Measurements from ENCODE around the gene GAS2L2. TPM values are rescaled to one million over a fixed set of nuclear protein-coding genes. Genes with fewer than 3 reads are reported as not detected.

The GAS2L2 gene
- total RNA-seq, 1 experiment from 2014 or later = not detected

DNA sequence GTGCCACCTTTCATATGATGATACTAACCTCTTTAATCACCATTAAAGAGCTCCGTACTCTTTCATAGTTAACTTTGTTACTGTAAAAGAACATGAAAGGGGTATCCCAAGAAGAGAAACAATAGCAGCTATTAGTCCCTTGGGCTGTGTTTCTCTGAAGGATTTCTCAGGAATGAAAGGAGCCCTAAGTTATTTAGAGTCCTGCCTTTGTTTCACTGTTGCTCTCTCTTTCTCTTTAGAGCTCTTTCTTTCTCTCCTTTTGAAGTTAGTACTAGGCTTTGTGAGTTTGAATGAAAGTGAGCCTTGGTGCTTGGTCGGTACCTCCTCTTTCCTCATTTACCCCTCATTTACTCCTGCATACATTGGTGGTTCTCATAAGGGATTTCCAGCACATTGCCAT, 42.1 kb downstream of the GAS2L2 start:
- H3K27ac ChIP-seq (ENCODE audit: low read length) = no peak overlapping the region
- intact Hi-C loops (cut with micrococcal nuclease) = no loop called here
- H3K9me2 ChIP-seq (replicated peaks; ENCODE audit: low read length) = no peaks in the 10 kb centered on the region
- TF ChIP-seq EZH2 (IDR thresholded peaks at IDR 0.05; ENCODE audit: low read length, unreplicated experiment) = no peak
- no peak for TF ChIP-seq CTCF (conservative IDR thresholded peaks at IDR 0.05; ENCODE audit: low read depth, low read length)
- TF ChIP-seq EZH2phosphoT487 (IDR thresholded peaks at IDR 0.05; ENCODE audit: borderline replicate concordance, low read length) = no peak
- CTCF ChIA-PET = interaction anchor here (0.5 kb wide), 1 partner anchor 98 kb away, joined by 4 read pairs; no protein-coding TSS in a partner anchor
- no peak overlapping the region for H3K4me2 ChIP-seq (ENCODE audit: low read length)
- H3K9me3 ChIP-seq (ENCODE audit: low read length) = no peaks in the 10 kb centered on the region
- no peaks in the 10 kb centered on the region for H4K20me1 ChIP-seq (ENCODE audit: low read length)
- no peaks in the 10 kb centered on the region for H3K27me3 ChIP-seq (ENCODE audit: low read length)
- no peak overlapping the region for H2AFZ ChIP-seq (ENCODE audit: low read length)
- H3F3A ChIP-seq (ENCODE audit: low read length, unreplicated experiment) = no peaks in the 10 kb centered on the region
- no peak overlapping the region for H3K9ac ChIP-seq (ENCODE audit: low read length)
- H3K79me2 ChIP-seq (ENCODE audit: low read length) = no peaks in the 10 kb centered on the region
- POLR2A ChIA-PET (ENCODE audit: unreplicated experiment) = no interaction called here
- H3K4me3 ChIP-seq (ENCODE audit: low read length) = no peak overlapping the region
- peaks cover 4% of the 10 kb centered on the region; the same call in 1 of the 2 replicates for H3K4me1 ChIP-seq (ENCODE audit: insufficient read depth, low read length)
- no peak for DNase-seq
- peaks cover 25% of the 10 kb centered on the region; the same call in 1 of the 2 replicates for H3K36me3 ChIP-seq (ENCODE audit: low read depth, low read length)
- no peak for ATAC-seq
- no TSS peak for BruUV-seq (replicated peaks)

- Histone ChIP-seq H3K27me3 (ENCODE audit: low read length) (no peaks in the 10 kb centered on the region), H3K79me2 (ENCODE audit: low read length) (no peaks in the 10 kb centered on the region), H3K9me2 (replicated peaks; ENCODE audit: low read length) (no peaks in the 10 kb centered on the region), H3K9ac (ENCODE audit: low read length) (no peak overlapping the region), H3F3A (ENCODE audit: low read length, unreplicated experiment) (no peaks in the 10 kb centered on the region), H3K4me1 (ENCODE audit: insufficient read depth, low read length) (peaks cover 5% of the 10 kb centered on the region; the same call in 1 of the 2 replicates), H2AFZ (ENCODE audit: low read length) (no peak overlapping the region), H4K20me1 (ENCODE audit: low read length) (no peaks in the 10 kb centered on the region), H3K9me3 (ENCODE audit: low read length) (no peaks in the 10 kb centered on the region), H3K27ac (ENCODE audit: low read length) (no peak overlapping the region), H3K4me3 (ENCODE audit: low read length) (no peak overlapping the region), H3K36me3 (ENCODE audit: low read depth, low read length) (peaks cover 23% of the 10 kb centered on the region; the same call in 1 of the 2 replicates), H3K4me2 (ENCODE audit: low read length) (no peak overlapping the region)
- BruUV-seq (replicated peaks) = no TSS peak
- intact Hi-C loops (cut with micrococcal nuclease) = no loop called here
- ChIA-PET POLR2A (ENCODE audit: unreplicated experiment) (no interaction called here), CTCF (no interaction called here)
- DNase-seq (no peak), ATAC-seq (no peak; the same call in 1 of the 2 replicates)
- TF ChIP-seq EZH2phosphoT487 (IDR thresholded peaks at IDR 0.05; ENCODE audit: borderline replicate concordance, low read length) = no peak
- no peak for TF ChIP-seq CTCF (conservative IDR thresholded peaks at IDR 0.05; ENCODE audit: low read depth, low read length)
- no peak for TF ChIP-seq EZH2 (IDR thresholded peaks at IDR 0.05; ENCODE audit: low read length, unreplicated experiment)
Measured at GRCh38 chr17:35709874-35710273, 43.2 kb downstream of the GAS2L2 start.

DNA sequence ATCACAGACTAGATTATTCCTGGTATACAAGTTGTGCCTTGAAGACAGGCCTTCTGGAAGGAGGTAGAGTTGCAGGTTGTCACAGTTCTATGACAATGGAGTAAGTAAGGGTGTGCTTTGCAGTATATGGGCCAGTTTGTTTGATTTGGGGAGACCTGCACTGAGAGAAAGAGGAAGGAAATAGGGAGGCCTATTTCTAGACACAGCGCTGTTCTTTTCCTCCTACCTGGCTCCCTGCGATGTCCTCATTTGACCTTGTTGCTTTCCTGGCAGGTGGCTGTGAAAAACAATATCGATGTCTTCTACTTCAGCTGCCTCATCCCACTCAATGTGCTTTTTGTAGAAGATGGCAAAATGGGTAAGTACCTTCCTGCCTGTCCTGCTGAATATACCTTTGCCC, 44.1 kb downstream of the GAS2L2 start:
- CTCF ChIA-PET = no interaction called here
- no peak overlapping the region for H3K4me2 ChIP-seq (ENCODE audit: low read length)
- ATAC-seq = no peak
- no peaks in the 10 kb centered on the region for H3K9me2 ChIP-seq (replicated peaks; ENCODE audit: low read length)
- POLR2A ChIA-PET (ENCODE audit: unreplicated experiment) = interaction anchor here (0.5 kb wide), 1 partner anchor 100 kb away, joined by 5 read pairs; no protein-coding TSS in a partner anchor
- no peaks in the 10 kb centered on the region for H3K9me3 ChIP-seq (ENCODE audit: low read length)
- H3K4me3 ChIP-seq (ENCODE audit: low read length) = no peak overlapping the region
- H3K27me3 ChIP-seq (ENCODE audit: low read length) = no peaks in the 10 kb centered on the region
- H3K36me3 ChIP-seq (ENCODE audit: low read depth, low read length) = peaks cover 14% of the 10 kb centered on the region; the same call in 1 of the 2 replicates
- no peaks in the 10 kb centered on the region for H3K79me2 ChIP-seq (ENCODE audit: low read length)
- BruUV-seq (replicated peaks) = no TSS peak
- H2AFZ ChIP-seq (ENCODE audit: low read length) = no peak overlapping the region
- TF ChIP-seq CTCF (conservative IDR thresholded peaks at IDR 0.05; ENCODE audit: low read depth, low read length) (no peak), EZH2 (IDR thresholded peaks at IDR 0.05; ENCODE audit: low read length, unreplicated experiment) (no peak), EZH2phosphoT487 (IDR thresholded peaks at IDR 0.05; ENCODE audit: borderline replicate concordance, low read length) (no peak)
- H3K9ac ChIP-seq (ENCODE audit: low read length) = no peak overlapping the region
- H3K27ac ChIP-seq (ENCODE audit: low read length) = no peak overlapping the region
- no peaks in the 10 kb centered on the region for H4K20me1 ChIP-seq (ENCODE audit: low read length)
- H3K4me1 ChIP-seq (ENCODE audit: insufficient read depth, low read length) = peaks cover 5% of the 10 kb centered on the region; the same call in 1 of the 2 replicates
- no peak for DNase-seq
- intact Hi-C loops (cut with micrococcal nuclease) = no loop called here
- H3F3A ChIP-seq (ENCODE audit: low read length, unreplicated experiment) = no peaks in the 10 kb centered on the region
